A549 (cell line): ENCODE results near the gene CACNA1H. TPM values are rescaled to one million over a fixed set of nuclear protein-coding genes. Genes with fewer than 3 reads are reported as not detected.

Experiments used
- ATAC-seq, 2 experiments: fragments of 200-7000 bp in 1 of 2; fragments of >200 bp in 1 of 2; cut with Nextera tagmentation in 1 of 2; cut with Tn5 transposase in 1 of 2; 3 replicates each; pipeline versions ENCODE4 v1.8.0 to v1.9.1; 2018 to 2020; ENCODE audit warnings: mild to moderate bottlenecking in 1 of 2, moderate library complexity in 1 of 2
- CTCF ChIA-PET: fragments of 300-600 bp; sonication (Branson Sonifier 250); formaldehyde crosslinking; extraction: SDS; loops from one replicate; lab custom pipeline; 2021; ENCODE audit warnings: antibody characterized with exemption, inconsistent platforms; lab: Yijun Ruan, JAX
- POLR2A ChIA-PET: fragments of 350-600 bp; formaldehyde crosslinking; extraction: SDS; loops from one replicate; lab custom pipeline; 2021; ENCODE audit warnings: antibody characterized with exemption, inconsistent platforms; lab: Yijun Ruan, JAX
- DNase-seq, 2 experiments: peaks; one replicate each; pipeline versions ENCODE4 v3.0.0 to v3.0.0-alpha.2; 2011 to 2016; ENCODE audit warnings: low read depth in 1 of 2, low spot score in 1 of 2
- FAIRE-seq: peaks from 2 replicates; lab custom pipeline; 2011; peaks lifted over from hg19 to GRCh38; lab: Jason Lieb, UNC
- H3K27ac ChIP-seq, 2 experiments: fragments of >200 bp; sonication (Bioruptor Twin); formaldehyde crosslinking; 3 replicates each; pipeline ENCODE4 v1.5.1; 2016 to 2017
- H3K4me1 ChIP-seq: fragments of >200 bp; sonication (Bioruptor Twin); formaldehyde crosslinking; 3 replicates; pipeline ENCODE4 v1.6.1; 2016
- H3K4me2 ChIP-seq: fragments of >200 bp; sonication (Bioruptor Twin); formaldehyde crosslinking; 3 replicates; pipeline ENCODE4 v1.6.1; 2016
- H3K4me3 ChIP-seq: fragments of >200 bp; sonication (Bioruptor Twin); formaldehyde crosslinking; 3 replicates; pipeline ENCODE4 v1.5.1; 2016
- H3K9me3 ChIP-seq: fragments of >200 bp; sonication (Bioruptor Twin); formaldehyde crosslinking; 3 replicates; pipeline ENCODE4 v1.6.1; 2016
- BHLHE40 ChIP-seq: IDR thresholded peaks from 2 replicates; pipeline ENCODE4 v1.6.1; 2012; ENCODE audit warnings: low read depth, low read length, inconsistent platforms
- CBX8 ChIP-seq: fragments of 200-600 bp; sonication (generic); IDR thresholded peaks from 2 replicates; pipeline ENCODE4 v1.6.1; 2016
- EHMT2 ChIP-seq: fragments of 200-600 bp; sonication (generic); IDR thresholded peaks from 2 replicates; pipeline ENCODE4 v1.6.1; 2016; ENCODE audit warnings: antibody characterized with exemption, low read depth, mild to moderate bottlenecking, moderate library complexity
- EP300 ChIP-seq, 2 experiments: fragments of >200 bp; sonication (Bioruptor Twin); formaldehyde crosslinking; IDR thresholded peaks; 2 replicates in 1 of 2; 3 replicates in 1 of 2; pipeline ENCODE4 v1.6.1; 2016 to 2017
- GATA3 ChIP-seq: IDR thresholded peaks from 2 replicates; pipeline ENCODE4 v1.6.1; 2012; ENCODE audit warnings: borderline replicate concordance
- HDAC2 ChIP-seq: fragments of 200-600 bp; sonication (generic); IDR thresholded peaks from 2 replicates; pipeline ENCODE4 v1.6.1; 2016
- HEYL ChIP-seq: fragments of 250-450 bp; sonication (Bioruptor Pico); IDR thresholded peaks from 2 replicates; pipeline ENCODE4 v1.8.0; 2021; ENCODE audit warnings: mild to moderate bottlenecking, moderate library complexity
- HOXB13 ChIP-seq: fragments of 250-450 bp; sonication (Bioruptor Pico); IDR thresholded peaks from 2 replicates; pipeline ENCODE4 v1.5.0; 2020; ENCODE audit warnings: low read depth, mild to moderate bottlenecking, moderate library complexity
- NFE2L2 ChIP-seq: fragments of 150-350 bp; conservative IDR thresholded peaks from 2 replicates; pipeline ENCODE4 v1.6.1; 2014; ENCODE audit warnings: low read length
- NPAS2 ChIP-seq: fragments of 250-450 bp; sonication (Bioruptor Pico); IDR thresholded peaks from 2 replicates; pipeline ENCODE4 v1.8.0; 2022; ENCODE audit warnings: mild to moderate bottlenecking, moderate library complexity, borderline replicate concordance
- PHF8 ChIP-seq: fragments of 200-600 bp; sonication (generic); IDR thresholded peaks from 2 replicates; pipeline ENCODE4 v1.6.1; 2016; ENCODE audit warnings: low read depth, mild to moderate bottlenecking, antibody characterized with exemption, moderate library complexity, borderline replicate concordance
- RAD21 ChIP-seq, 2 experiments: fragments of >200 bp in 1 of 2; sonication (Bioruptor Twin) in 1 of 2; formaldehyde crosslinking in 1 of 2; IDR thresholded peaks in 1 of 2; conservative IDR thresholded peaks in 1 of 2; 2 replicates in 1 of 2; 3 replicates in 1 of 2; pipeline ENCODE4 v1.6.1; 2012 to 2018; ENCODE audit warnings: inconsistent platforms in 1 of 2
- RCOR1 ChIP-seq: fragments of 150-350 bp; IDR thresholded peaks from 2 replicates; pipeline ENCODE4 v1.6.1; 2014; ENCODE audit warnings: antibody characterized with exemption, low read length, low read depth
- RFX5 ChIP-seq: fragments of 450-650 bp; IDR thresholded peaks from 2 replicates; pipeline ENCODE4 v1.7.1; 2014; ENCODE audit warnings: antibody characterized with exemption, mild to moderate bottlenecking, moderate library complexity
- RNF2 ChIP-seq: fragments of 200-600 bp; sonication (generic); IDR thresholded peaks from 2 replicates; pipeline ENCODE4 v1.6.1; 2016; ENCODE audit warnings: low read depth, mild to moderate bottlenecking, antibody characterized with exemption, moderate library complexity, borderline replicate concordance
- ZC3H11A ChIP-seq: fragments of 450-650 bp; IDR thresholded peaks from 2 replicates; pipeline ENCODE4 v1.6.1; 2014; ENCODE audit warnings: antibody characterized with exemption, mild to moderate bottlenecking
- ZFP36 ChIP-seq: fragments of 450-650 bp; IDR thresholded peaks from 2 replicates; pipeline ENCODE4 v1.6.1; 2014; ENCODE audit warnings: borderline replicate concordance; ENCODE audit not compliant: partially characterized antibody
- WGBS: methylation state at CpG from one replicate; pipeline ENCODE4 v1.1.6; 2017; ENCODE audit errors: missing lambda C conversion rate; 5-methylcytosine and 5-hydroxymethylcytosine counted together
- polyA plus RNA-seq, 4 experiments: library from polyadenylated mRNA; depleted of rRNA in 3 of 4; stranded (reverse); fragments of >200 nt; fragmentation: RNase III in 1 of 4; extraction: RNeasy Plus Mini Kit Qiagen cat#74134 plus additional on column Dnase treatment in 1 of 4; gene quantifications; 2 replicates in 3 of 4; 3 replicates in 1 of 4; pipeline ENCODE4 v1.2.3, GENCODE V29; 2011 to 2017
- TF ChIP-seq, protein P1 (sequence below): fragments of >200 bp; sonication (Bioruptor Twin); formaldehyde crosslinking; IDR thresholded peaks from 2 replicates; pipeline ENCODE4 v1.6.1; 2016
- TF ChIP-seq, protein P2 (sequence below): fragments of 200-600 bp; sonication (generic); IDR thresholded peaks from 2 replicates; pipeline ENCODE4 v1.6.1; 2016; ENCODE audit warnings: antibody characterized with exemption, mild to moderate bottlenecking, moderate library complexity
- TF ChIP-seq, protein P3 (sequence below): IDR thresholded peaks from 2 replicates; pipeline ENCODE4 v1.6.1; 2012
- TF ChIP-seq, protein P4 (sequence below): fragments of >200 bp; sonication (Bioruptor Twin); formaldehyde crosslinking; IDR thresholded peaks from 3 replicates; pipeline ENCODE4 v1.5.1; 2016
- TF ChIP-seq, protein P5 (sequence below): fragments of 450-650 bp; IDR thresholded peaks from 2 replicates; pipeline ENCODE4 v1.6.1; 2014; ENCODE audit warnings: antibody characterized with exemption

The CACNA1H gene
- polyA plus RNA-seq, 2 of the 4 experiments (the other 2 are of a cell fraction) = 7.2 to 15.8 TPM

DNA sequence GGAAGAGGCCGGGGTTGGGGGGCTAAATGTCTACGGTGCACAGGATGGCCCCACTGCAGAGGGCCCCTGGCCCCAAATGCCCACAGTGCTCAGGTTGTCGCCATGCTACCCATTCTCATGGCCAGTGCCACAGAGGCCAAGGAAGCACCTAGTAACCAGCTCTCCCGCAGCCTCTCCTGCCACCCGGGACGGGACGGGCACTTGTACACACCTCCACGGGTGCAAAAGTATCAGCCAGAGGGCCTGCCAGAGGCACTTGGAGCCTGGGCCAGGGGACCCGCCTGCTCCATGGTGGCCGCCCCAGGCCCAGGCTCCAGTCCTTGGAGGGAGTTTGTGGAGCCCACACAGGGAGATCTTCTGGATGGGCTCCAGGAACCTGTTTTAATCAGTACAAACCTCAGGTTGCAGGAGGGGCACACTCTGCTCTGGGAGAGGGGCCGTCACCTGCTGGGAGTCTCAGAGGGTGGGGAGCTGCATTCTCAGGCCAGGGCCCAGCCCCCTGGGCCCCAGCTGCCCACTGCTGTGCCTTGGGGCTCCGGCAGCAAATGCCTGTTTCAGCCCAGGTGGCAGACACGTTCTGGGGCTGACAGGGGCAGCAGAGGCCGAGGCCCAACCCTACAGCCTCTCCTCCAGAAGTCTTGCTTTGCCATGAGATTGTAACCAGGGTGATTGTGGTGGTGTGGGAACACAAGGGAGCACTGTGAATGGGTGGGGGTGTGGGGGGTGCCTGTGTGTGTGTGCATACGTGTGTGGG, 110.9 kb downstream of the CACNA1H start:
- CTCF ChIA-PET = interaction anchor here (1.0 kb wide), 1 partner anchor 37 kb away, joined by 6 read pairs; no protein-coding TSS in a partner anchor
- no peak for FAIRE-seq

DNA sequence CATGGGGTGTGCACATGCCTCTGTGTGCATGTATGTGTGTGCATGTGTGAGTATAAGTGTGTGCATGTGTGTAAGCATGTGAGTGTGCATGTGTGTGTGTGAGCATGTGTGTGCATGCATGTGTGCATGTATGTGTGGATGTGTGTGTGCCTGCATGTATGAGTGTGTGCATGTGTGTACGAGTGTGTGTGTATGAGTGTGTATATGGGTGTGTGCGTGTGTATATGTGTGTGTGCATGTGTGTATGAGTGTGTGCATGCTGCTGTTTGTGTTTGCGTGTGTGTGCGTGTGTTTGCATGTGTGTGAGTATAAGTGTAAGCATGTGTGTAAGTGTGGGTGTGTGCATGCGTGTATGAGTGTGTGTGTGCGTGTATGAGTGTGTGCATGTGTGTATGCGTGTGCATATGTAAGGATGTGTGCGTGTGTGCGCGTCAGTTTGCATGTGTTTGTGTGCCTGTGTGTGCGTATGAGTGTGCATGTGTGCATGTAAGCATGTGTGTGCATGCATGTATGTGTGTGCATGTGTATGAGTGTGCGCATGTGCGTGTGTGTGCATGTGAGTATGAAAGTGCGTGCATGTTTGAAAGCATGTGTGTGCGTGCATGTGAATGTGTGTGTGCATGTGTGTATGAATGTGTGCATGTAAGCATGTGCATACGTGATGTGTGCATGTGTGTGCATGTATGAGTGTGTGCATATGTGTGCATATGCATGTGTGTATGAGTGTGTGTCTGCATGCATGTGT, 111.6 kb downstream of the CACNA1H start:
- no peaks in the 10 kb centered on the region for H3K4me1 ChIP-seq
- ATAC-seq = no peak
- H3K27ac ChIP-seq = no peak overlapping the region
- ChIA-PET POLR2A (no interaction called here), CTCF (no interaction called here)
- H3K4me3 ChIP-seq = no peak overlapping the region
- no peak for DNase-seq
- WGBS = 71% methylated on average over 16 of the region's 16 CpGs
- no peaks in the 10 kb centered on the region for H3K9me3 ChIP-seq
- no peak overlapping the region for H3K4me2 ChIP-seq
- FAIRE-seq = no peak
- TF ChIP-seq, protein P1, sequence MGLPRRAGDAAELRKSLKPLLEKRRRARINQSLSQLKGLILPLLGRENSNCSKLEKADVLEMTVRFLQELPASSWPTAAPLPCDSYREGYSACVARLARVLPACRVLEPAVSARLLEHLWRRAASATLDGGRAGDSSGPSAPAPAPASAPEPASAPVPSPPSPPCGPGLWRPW = no peak
- TF ChIP-seq HDAC2 = no peak
- no peak for TF ChIP-seq RFX5
- no peak for TF ChIP-seq HOXB13 (CRISPR knock-in tag)
- TF ChIP-seq, protein P2, sequence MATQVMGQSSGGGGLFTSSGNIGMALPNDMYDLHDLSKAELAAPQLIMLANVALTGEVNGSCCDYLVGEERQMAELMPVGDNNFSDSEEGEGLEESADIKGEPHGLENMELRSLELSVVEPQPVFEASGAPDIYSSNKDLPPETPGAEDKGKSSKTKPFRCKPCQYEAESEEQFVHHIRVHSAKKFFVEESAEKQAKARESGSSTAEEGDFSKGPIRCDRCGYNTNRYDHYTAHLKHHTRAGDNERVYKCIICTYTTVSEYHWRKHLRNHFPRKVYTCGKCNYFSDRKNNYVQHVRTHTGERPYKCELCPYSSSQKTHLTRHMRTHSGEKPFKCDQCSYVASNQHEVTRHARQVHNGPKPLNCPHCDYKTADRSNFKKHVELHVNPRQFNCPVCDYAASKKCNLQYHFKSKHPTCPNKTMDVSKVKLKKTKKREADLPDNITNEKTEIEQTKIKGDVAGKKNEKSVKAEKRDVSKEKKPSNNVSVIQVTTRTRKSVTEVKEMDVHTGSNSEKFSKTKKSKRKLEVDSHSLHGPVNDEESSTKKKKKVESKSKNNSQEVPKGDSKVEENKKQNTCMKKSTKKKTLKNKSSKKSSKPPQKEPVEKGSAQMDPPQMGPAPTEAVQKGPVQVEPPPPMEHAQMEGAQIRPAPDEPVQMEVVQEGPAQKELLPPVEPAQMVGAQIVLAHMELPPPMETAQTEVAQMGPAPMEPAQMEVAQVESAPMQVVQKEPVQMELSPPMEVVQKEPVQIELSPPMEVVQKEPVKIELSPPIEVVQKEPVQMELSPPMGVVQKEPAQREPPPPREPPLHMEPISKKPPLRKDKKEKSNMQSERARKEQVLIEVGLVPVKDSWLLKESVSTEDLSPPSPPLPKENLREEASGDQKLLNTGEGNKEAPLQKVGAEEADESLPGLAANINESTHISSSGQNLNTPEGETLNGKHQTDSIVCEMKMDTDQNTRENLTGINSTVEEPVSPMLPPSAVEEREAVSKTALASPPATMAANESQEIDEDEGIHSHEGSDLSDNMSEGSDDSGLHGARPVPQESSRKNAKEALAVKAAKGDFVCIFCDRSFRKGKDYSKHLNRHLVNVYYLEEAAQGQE = no peak
- no peak for TF ChIP-seq NFE2L2

More for the DNA sequence above, 110.9 kb downstream of the CACNA1H start:
- no peak for DNase-seq
- H3K4me1 ChIP-seq = 0 out of 3 replicates have a peak, but pooled peaks cover 5% of the 10 kb centered on the region
- TF ChIP-seq, protein P3, sequence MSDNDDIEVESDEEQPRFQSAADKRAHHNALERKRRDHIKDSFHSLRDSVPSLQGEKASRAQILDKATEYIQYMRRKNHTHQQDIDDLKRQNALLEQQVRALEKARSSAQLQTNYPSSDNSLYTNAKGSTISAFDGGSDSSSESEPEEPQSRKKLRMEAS = no peak
- TF ChIP-seq NPAS2 (CRISPR knock-in tag) = no peak
- TF ChIP-seq, protein P2 = no peak
- no peak for TF ChIP-seq RAD21 (conservative IDR thresholded peaks at IDR 0.05 in 1 of 2, IDR thresholded peaks at IDR 0.05 in 1 of 2)
- TF ChIP-seq, protein P4, sequence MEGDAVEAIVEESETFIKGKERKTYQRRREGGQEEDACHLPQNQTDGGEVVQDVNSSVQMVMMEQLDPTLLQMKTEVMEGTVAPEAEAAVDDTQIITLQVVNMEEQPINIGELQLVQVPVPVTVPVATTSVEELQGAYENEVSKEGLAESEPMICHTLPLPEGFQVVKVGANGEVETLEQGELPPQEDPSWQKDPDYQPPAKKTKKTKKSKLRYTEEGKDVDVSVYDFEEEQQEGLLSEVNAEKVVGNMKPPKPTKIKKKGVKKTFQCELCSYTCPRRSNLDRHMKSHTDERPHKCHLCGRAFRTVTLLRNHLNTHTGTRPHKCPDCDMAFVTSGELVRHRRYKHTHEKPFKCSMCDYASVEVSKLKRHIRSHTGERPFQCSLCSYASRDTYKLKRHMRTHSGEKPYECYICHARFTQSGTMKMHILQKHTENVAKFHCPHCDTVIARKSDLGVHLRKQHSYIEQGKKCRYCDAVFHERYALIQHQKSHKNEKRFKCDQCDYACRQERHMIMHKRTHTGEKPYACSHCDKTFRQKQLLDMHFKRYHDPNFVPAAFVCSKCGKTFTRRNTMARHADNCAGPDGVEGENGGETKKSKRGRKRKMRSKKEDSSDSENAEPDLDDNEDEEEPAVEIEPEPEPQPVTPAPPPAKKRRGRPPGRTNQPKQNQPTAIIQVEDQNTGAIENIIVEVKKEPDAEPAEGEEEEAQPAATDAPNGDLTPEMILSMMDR = no peak
- no peak for TF ChIP-seq RNF2
- TF ChIP-seq, protein P5, sequence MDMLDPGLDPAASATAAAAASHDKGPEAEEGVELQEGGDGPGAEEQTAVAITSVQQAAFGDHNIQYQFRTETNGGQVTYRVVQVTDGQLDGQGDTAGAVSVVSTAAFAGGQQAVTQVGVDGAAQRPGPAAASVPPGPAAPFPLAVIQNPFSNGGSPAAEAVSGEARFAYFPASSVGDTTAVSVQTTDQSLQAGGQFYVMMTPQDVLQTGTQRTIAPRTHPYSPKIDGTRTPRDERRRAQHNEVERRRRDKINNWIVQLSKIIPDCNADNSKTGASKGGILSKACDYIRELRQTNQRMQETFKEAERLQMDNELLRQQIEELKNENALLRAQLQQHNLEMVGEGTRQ = no peak
- no peak for TF ChIP-seq ZFP36
- TF ChIP-seq PHF8 = no peak
- TF ChIP-seq NFE2L2 = no peak
- no peak for TF ChIP-seq HEYL (CRISPR knock-in tag)
- TF ChIP-seq, protein P1 = no peak
- no peak for TF ChIP-seq CBX8
- TF ChIP-seq ZC3H11A = no peak
- no peak for TF ChIP-seq EP300 (IDR thresholded peaks at IDR 0.05)
- TF ChIP-seq BHLHE40 = no peak
- no peak for TF ChIP-seq GATA3
- no peak for TF ChIP-seq RCOR1
- no peak for TF ChIP-seq EHMT2
- TF ChIP-seq, all 56 proteins: peak for 0
- WGBS = 72% methylated on average over 11 of the region's 15 CpGs
- Histone ChIP-seq H3K4me3 (no peak overlapping the region), H3K27ac (no peak overlapping the region), H3K9me3 (no peaks in the 10 kb centered on the region), H3K4me2 (no peak overlapping the region)
- no peak for ATAC-seq
- POLR2A ChIA-PET = no interaction called here
